ENCODE measurements around the gene LRTM1. TPM values are rescaled to one million over a fixed set of nuclear protein-coding genes. Genes with fewer than 3 reads are reported as not detected.

LRTM1 gene
- total RNA-seq (2014; rRNA removed; shearing (Covaris generic)), result 0.38 and 0.56 TPM in 2 replicates

- peak within 1 kb of the TSS; percentile 21 for H3K4me3 ChIP-seq
- peak within 1 kb of the TSS; percentile 26 for H3K27ac ChIP-seq
- no peaks in the 10 kb centered on the region for H3K27me3 ChIP-seq
- peaks cover 27% of the 10 kb centered on the region for H3K4me1 ChIP-seq
- peak; percentile 34 to 67 for DNase-seq
- no peaks in the 10 kb centered on the region for H3K36me3 ChIP-seq
- H3K9me3 ChIP-seq (replicated peaks), result no peaks in the 10 kb centered on the region
Observed at GRCh38 chr3:54928046-54928770, at the start of gene LRTM1. Gene LRTM1, minus strand, starts transcription at chr3:54928059. Its CDS starts 148 bp downstream, at chr3:54927911.

- H3K27me3 ChIP-seq, result no peaks in the 10 kb centered on the region
- H3K4me1 ChIP-seq, result no peaks in the 10 kb centered on the region
- no peak for DNase-seq
- no peak overlapping the region for H3K27ac ChIP-seq
- H3K36me3 ChIP-seq, result no peaks in the 10 kb centered on the region
- H3K4me3 ChIP-seq, result no peak overlapping the region
- no peaks in the 10 kb centered on the region for H3K9me3 ChIP-seq (replicated peaks)
Observed at GRCh38 chr3:54977439-54977838, 49.6 kb upstream of the LRTM1 start.

GRCh38 chr3:54970895-54971294 lies 43.0 kb upstream of the LRTM1 start:
- Histone ChIP-seq H3K9me3 (replicated peaks) (no peaks in the 10 kb centered on the region), H3K27me3 (no peaks in the 10 kb centered on the region), H3K36me3 (no peaks in the 10 kb centered on the region), H3K4me3 (no peak overlapping the region), H3K27ac (no peak overlapping the region), H3K4me1 (peaks cover 7% of the 10 kb centered on the region)
- no peak for DNase-seq

- Histone ChIP-seq H3K9me3 (replicated peaks) (no peaks in the 10 kb centered on the region), H3K27me3 (no peaks in the 10 kb centered on the region), H3K4me1 (peaks cover 14% of the 10 kb centered on the region), H3K36me3 (no peaks in the 10 kb centered on the region), H3K4me3 (no peak overlapping the region), H3K27ac (no peak overlapping the region)
- peak; percentile 43 to 65 for DNase-seq
Observed at GRCh38 chr3:54969652-54970051, 41.8 kb upstream of the LRTM1 start.

- H3K9me3 ChIP-seq (replicated peaks), result no peaks in the 10 kb centered on the region
- H3K4me1 ChIP-seq, result peaks cover 14% of the 10 kb centered on the region
- no peak overlapping the region for H3K4me3 ChIP-seq
- H3K27ac ChIP-seq, result no peak overlapping the region
- H3K36me3 ChIP-seq, result no peaks in the 10 kb centered on the region
- no peak for DNase-seq
- H3K27me3 ChIP-seq, result no peaks in the 10 kb centered on the region
Observed at GRCh38 chr3:54968546-54969172, 40.8 kb upstream of the LRTM1 start.

GRCh38 chr3:54967731-54968161 lies 39.9 kb upstream of the LRTM1 start:
- Histone ChIP-seq H3K9me3 (replicated peaks) (no peaks in the 10 kb centered on the region), H3K4me1 (peaks cover 14% of the 10 kb centered on the region), H3K36me3 (no peaks in the 10 kb centered on the region), H3K27me3 (no peaks in the 10 kb centered on the region), H3K27ac (no peak overlapping the region), H3K4me3 (no peak overlapping the region)
- DNase-seq, result no peak

- no peak for DNase-seq
- Histone ChIP-seq H3K27me3 (no peaks in the 10 kb centered on the region), H3K27ac (no peak overlapping the region), H3K36me3 (no peaks in the 10 kb centered on the region), H3K9me3 (replicated peaks) (no peaks in the 10 kb centered on the region), H3K4me1 (peaks cover 14% of the 10 kb centered on the region), H3K4me3 (no peak overlapping the region)
Observed at GRCh38 chr3:54966979-54967378, 39.1 kb upstream of the LRTM1 start.

- H3K9me3 ChIP-seq (replicated peaks), result no peaks in the 10 kb centered on the region
- H3K4me3 ChIP-seq, result no peak overlapping the region
- peaks cover 14% of the 10 kb centered on the region for H3K4me1 ChIP-seq
- DNase-seq, result peak; percentile 43 to 54
- no peaks in the 10 kb centered on the region for H3K27me3 ChIP-seq
- H3K36me3 ChIP-seq, result no peaks in the 10 kb centered on the region
- no peak overlapping the region for H3K27ac ChIP-seq
Observed at GRCh38 chr3:54965746-54966145, 37.9 kb upstream of the LRTM1 start.

- Histone ChIP-seq H3K4me1 (peaks cover 10% of the 10 kb centered on the region), H3K9me3 (replicated peaks) (no peaks in the 10 kb centered on the region), H3K27ac (no peak overlapping the region), H3K36me3 (no peaks in the 10 kb centered on the region), H3K4me3 (no peak overlapping the region), H3K27me3 (no peaks in the 10 kb centered on the region)
- DNase-seq, result no peak
Observed at GRCh38 chr3:54964081-54964480, 36.2 kb upstream of the LRTM1 start.

- peaks cover 10% of the 10 kb centered on the region for H3K4me1 ChIP-seq
- DNase-seq, result no peak
- no peaks in the 10 kb centered on the region for H3K27me3 ChIP-seq
- no peaks in the 10 kb centered on the region for H3K36me3 ChIP-seq
- no peaks in the 10 kb centered on the region for H3K9me3 ChIP-seq (replicated peaks)
- no peak overlapping the region for H3K4me3 ChIP-seq
- no peak overlapping the region for H3K27ac ChIP-seq
Observed at GRCh38 chr3:54963641-54964040, 35.8 kb upstream of the LRTM1 start.

GRCh38 chr3:54962200-54962599 lies 34.3 kb upstream of the LRTM1 start:
- Histone ChIP-seq H3K9me3 (replicated peaks) (no peaks in the 10 kb centered on the region), H3K4me1 (peaks cover 10% of the 10 kb centered on the region), H3K36me3 (no peaks in the 10 kb centered on the region), H3K27ac (no peak overlapping the region), H3K27me3 (no peaks in the 10 kb centered on the region), H3K4me3 (no peak overlapping the region)
- no peak for DNase-seq

GRCh38 chr3:54960701-54961100 lies 32.8 kb upstream of the LRTM1 start:
- H3K36me3 ChIP-seq, result no peaks in the 10 kb centered on the region
- H3K4me1 ChIP-seq, result peaks cover 6% of the 10 kb centered on the region
- no peaks in the 10 kb centered on the region for H3K27me3 ChIP-seq
- DNase-seq, result no peak
- H3K27ac ChIP-seq, result no peak overlapping the region
- H3K9me3 ChIP-seq (replicated peaks), result no peaks in the 10 kb centered on the region
- no peak overlapping the region for H3K4me3 ChIP-seq

- Histone ChIP-seq H3K27ac (no peak overlapping the region), H3K27me3 (no peaks in the 10 kb centered on the region), H3K4me3 (no peak overlapping the region), H3K4me1 (no peaks in the 10 kb centered on the region; the same call in 1 of the 2 replicates), H3K36me3 (no peaks in the 10 kb centered on the region), H3K9me3 (replicated peaks) (no peaks in the 10 kb centered on the region)
- no peak for DNase-seq
Observed at GRCh38 chr3:54960082-54960481, 32.2 kb upstream of the LRTM1 start.

GRCh38 chr3:54957711-54958110 lies 29.9 kb upstream of the LRTM1 start:
- H3K4me3 ChIP-seq, result no peak overlapping the region
- no peak for DNase-seq
- no peaks in the 10 kb centered on the region for H3K27me3 ChIP-seq
- H3K9me3 ChIP-seq (replicated peaks), result no peaks in the 10 kb centered on the region
- H3K36me3 ChIP-seq, result no peaks in the 10 kb centered on the region
- H3K4me1 ChIP-seq, result peaks cover 10% of the 10 kb centered on the region
- H3K27ac ChIP-seq, result no peak overlapping the region

GRCh38 chr3:54955941-54956340 lies 28.1 kb upstream of the LRTM1 start:
- DNase-seq, result no peak

More at GRCh38 chr3:54955941-54956340, 28.1 kb upstream of the LRTM1 start:
- Histone ChIP-seq H3K36me3 (no peaks in the 10 kb centered on the region), H3K4me1 (peaks cover 21% of the 10 kb centered on the region), H3K27ac (no peak overlapping the region), H3K27me3 (no peaks in the 10 kb centered on the region), H3K9me3 (replicated peaks) (no peaks in the 10 kb centered on the region), H3K4me3 (no peak overlapping the region)
